Smooth muscle cell (in vitro differentiated cells): ENCODE data around the gene MAPK11. TPM values are rescaled to one million over a fixed set of nuclear protein-coding genes. Genes with fewer than 3 reads are reported as not detected.

Source experiments
- DNase-seq: peaks from one replicate; lab custom pipeline; 2025; ENCODE audit not compliant: unreplicated experiment; lab: John Stamatoyannopoulos, UW
- H2AFZ ChIP-seq: fragments of 200-600 bp; sonication (generic); 2 replicates; pipeline ENCODE4 v1.6.0; 2016; ENCODE audit warnings: antibody characterized with exemption, low read depth, mild to moderate bottlenecking
- H3F3A ChIP-seq: fragments of 200-600 bp; sonication (generic); 2 replicates; pipeline ENCODE4 v1.6.0; 2017; ENCODE audit warnings: antibody characterized with exemption, low read depth
- H3K27ac ChIP-seq: fragments of 200-600 bp; sonication (generic); 2 replicates; pipeline ENCODE4 v1.5.1; 2016; ENCODE audit warnings: low read depth, mild to moderate bottlenecking
- H3K27me3 ChIP-seq: fragments of 200-600 bp; sonication (generic); 2 replicates; pipeline ENCODE4 v1.6.1; 2016; ENCODE audit warnings: low read depth, mild to moderate bottlenecking
- H3K36me3 ChIP-seq: fragments of 200-600 bp; sonication (generic); 2 replicates; pipeline ENCODE4 v1.5.1; 2016; ENCODE audit warnings: low read depth
- H3K4me1 ChIP-seq: fragments of 200-600 bp; sonication (generic); 2 replicates; pipeline ENCODE4 v1.5.1; 2016; ENCODE audit warnings: low read depth
- H3K4me2 ChIP-seq: fragments of 200-600 bp; sonication (generic); 2 replicates; pipeline ENCODE4 v1.6.0; 2016; ENCODE audit warnings: mild to moderate bottlenecking
- H3K4me3 ChIP-seq: fragments of 200-600 bp; sonication (generic); 2 replicates; pipeline ENCODE4 v1.5.1; 2016; ENCODE audit warnings: mild to moderate bottlenecking
- H3K79me2 ChIP-seq: fragments of 200-600 bp; sonication (generic); 2 replicates; pipeline ENCODE4 v1.6.0; 2016; ENCODE audit warnings: low read depth, mild to moderate bottlenecking
- H3K9ac ChIP-seq: fragments of 200-600 bp; sonication (generic); 2 replicates; pipeline ENCODE4 v1.6.0; 2016; ENCODE audit warnings: low read depth
- H3K9me3 ChIP-seq: fragments of 200-600 bp; sonication (generic); replicated peaks from 2 replicates; pipeline ENCODE4 v1.5.1; 2016; ENCODE audit warnings: low read depth
- H4K20me1 ChIP-seq: fragments of 200-600 bp; sonication (generic); 2 replicates; pipeline ENCODE4 v1.6.0; 2016; ENCODE audit warnings: low read depth
- WGBS: methylation state at CpG from one replicate; pipeline ENCODE4 v1.1.7; 2016; ENCODE audit warnings: low lambda C conversion rate; 5-methylcytosine and 5-hydroxymethylcytosine counted together
- polyA plus RNA-seq: library from polyadenylated mRNA; unstranded; fragments of >200 nt; fragmentation: Nextera tagmentation; extraction: Ambion mirVana; gene quantifications from 2 replicates; pipeline ENCODE4 v1.2.1, GENCODE V29; 2016
- total RNA-seq: library from RNA; depleted of rRNA; stranded (reverse); fragments of >200 nt; gene quantifications from 2 replicates; pipeline ENCODE4 v1.2.3, GENCODE V29; 2014
- TF ChIP-seq, protein P1 (sequence below): fragments of 200-600 bp; sonication (generic); IDR thresholded peaks from 2 replicates; pipeline ENCODE4 v1.5.1; 2017; ENCODE audit warnings: borderline replicate concordance, mild to moderate bottlenecking, antibody characterized with exemption; ENCODE audit not compliant: insufficient read depth, poor library complexity, severe bottlenecking

The MAPK11 gene
- total and polyA plus RNA-seq, 2 experiments from 2014 or later = 0.65 to 4.2 TPM

DNA sequence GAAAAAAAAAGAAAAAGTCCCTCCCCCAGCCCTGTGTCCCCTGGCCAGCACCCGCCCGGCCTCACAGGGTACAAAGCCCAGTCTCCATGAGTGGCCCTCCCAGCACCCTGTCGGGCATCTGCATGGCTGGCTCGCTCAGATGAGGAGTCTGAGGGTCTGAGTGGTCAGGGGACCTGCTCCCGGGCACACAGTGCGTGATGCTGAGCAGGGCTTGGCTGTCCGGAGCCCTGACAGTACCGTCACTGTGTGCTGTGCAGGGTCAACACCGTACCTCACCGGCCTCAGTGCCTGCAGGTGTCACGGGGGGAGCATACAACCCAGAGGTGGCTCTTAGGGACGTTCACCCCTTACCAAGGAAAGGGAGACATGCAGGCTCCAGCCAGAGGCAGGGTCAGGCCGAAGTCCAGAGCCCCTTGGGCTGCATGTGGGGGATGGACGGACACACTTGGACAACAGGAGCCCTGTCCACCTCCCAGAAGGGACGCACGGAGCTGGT is 40.8 kb upstream of the MAPK11 start:
- Histone ChIP-seq H3K9me3 (no peaks in the 10 kb centered on the region), H3K36me3 (no peaks in the 10 kb centered on the region), H3F3A (peaks cover 13% of the 10 kb centered on the region), H3K9ac (no peak overlapping the region), H2AFZ (no peak overlapping the region), H3K79me2 (peaks cover 11% of the 10 kb centered on the region), H3K27me3 (no peaks in the 10 kb centered on the region), H3K4me1 (no peaks in the 10 kb centered on the region), H3K4me3 (no peak overlapping the region), H3K27ac (no peak overlapping the region), H3K4me2 (no peak overlapping the region), H4K20me1 (no peaks in the 10 kb centered on the region)
- 91% methylated on average over 16 of the region's 16 CpGs for WGBS
- TF ChIP-seq, protein P1, sequence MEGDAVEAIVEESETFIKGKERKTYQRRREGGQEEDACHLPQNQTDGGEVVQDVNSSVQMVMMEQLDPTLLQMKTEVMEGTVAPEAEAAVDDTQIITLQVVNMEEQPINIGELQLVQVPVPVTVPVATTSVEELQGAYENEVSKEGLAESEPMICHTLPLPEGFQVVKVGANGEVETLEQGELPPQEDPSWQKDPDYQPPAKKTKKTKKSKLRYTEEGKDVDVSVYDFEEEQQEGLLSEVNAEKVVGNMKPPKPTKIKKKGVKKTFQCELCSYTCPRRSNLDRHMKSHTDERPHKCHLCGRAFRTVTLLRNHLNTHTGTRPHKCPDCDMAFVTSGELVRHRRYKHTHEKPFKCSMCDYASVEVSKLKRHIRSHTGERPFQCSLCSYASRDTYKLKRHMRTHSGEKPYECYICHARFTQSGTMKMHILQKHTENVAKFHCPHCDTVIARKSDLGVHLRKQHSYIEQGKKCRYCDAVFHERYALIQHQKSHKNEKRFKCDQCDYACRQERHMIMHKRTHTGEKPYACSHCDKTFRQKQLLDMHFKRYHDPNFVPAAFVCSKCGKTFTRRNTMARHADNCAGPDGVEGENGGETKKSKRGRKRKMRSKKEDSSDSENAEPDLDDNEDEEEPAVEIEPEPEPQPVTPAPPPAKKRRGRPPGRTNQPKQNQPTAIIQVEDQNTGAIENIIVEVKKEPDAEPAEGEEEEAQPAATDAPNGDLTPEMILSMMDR = no peak
- DNase-seq = no peak

GRCh38 chr22:50310031-50310722 is 40.0 kb upstream of the MAPK11 start:
- Histone ChIP-seq H3K9me3 (no peaks in the 10 kb centered on the region), H3K79me2 (peaks cover 17% of the 10 kb centered on the region), H2AFZ (no peak overlapping the region), H3K27ac (no peak overlapping the region), H3K9ac (no peak overlapping the region), H3K27me3 (no peaks in the 10 kb centered on the region), H3K4me2 (no peak overlapping the region), H3K36me3 (no peaks in the 10 kb centered on the region), H3K4me1 (peaks cover 5% of the 10 kb centered on the region), H3K4me3 (no peak overlapping the region), H4K20me1 (peaks cover 2% of the 10 kb centered on the region), H3F3A (peaks cover 18% of the 10 kb centered on the region)
- 90% methylated on average over 21 of the region's 21 CpGs for WGBS
- no peak for DNase-seq
- TF ChIP-seq, protein P1 = no peak

DNA sequence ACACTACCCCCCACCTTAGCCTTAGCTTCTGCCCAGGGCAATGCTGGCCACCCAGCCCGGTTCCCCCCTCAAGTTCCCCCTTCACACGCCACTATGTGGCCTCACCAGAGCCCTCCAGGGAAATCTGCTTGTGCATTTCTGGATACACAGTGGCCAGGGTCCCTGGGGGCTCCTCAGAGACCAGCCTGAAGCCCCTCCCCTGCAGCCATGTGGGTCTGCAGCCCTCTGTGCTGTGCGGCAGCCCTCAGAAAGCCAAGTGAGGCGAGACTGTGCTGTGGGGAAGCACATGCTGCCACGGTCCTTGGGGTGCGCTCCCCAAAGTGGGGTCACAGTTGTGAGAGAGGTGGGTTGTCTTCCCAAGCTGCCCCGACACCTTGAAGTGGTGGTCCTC is 39.4 kb upstream of the MAPK11 start:
- Histone ChIP-seq H2AFZ (no peak overlapping the region), H3K27ac (no peak overlapping the region)
- 89% methylated on average over 7 of the region's 7 CpGs for WGBS

More for the DNA sequence above, 39.4 kb upstream of the MAPK11 start:
- no peak overlapping the region for H3K4me3 ChIP-seq
- H3K36me3 ChIP-seq = no peaks in the 10 kb centered on the region
- H3K9me3 ChIP-seq = no peaks in the 10 kb centered on the region
- H3F3A ChIP-seq = peaks cover 22% of the 10 kb centered on the region
- no peak overlapping the region for H3K9ac ChIP-seq
- no peak for DNase-seq
- peaks cover 8% of the 10 kb centered on the region for H4K20me1 ChIP-seq
- H3K4me2 ChIP-seq = no peak overlapping the region
- TF ChIP-seq, protein P1 = no peak
- peaks cover 11% of the 10 kb centered on the region for H3K4me1 ChIP-seq
- no peaks in the 10 kb centered on the region for H3K27me3 ChIP-seq
- peaks cover 23% of the 10 kb centered on the region for H3K79me2 ChIP-seq
